IMR-90 (cell line): Measurements from ENCODE around the gene ALDOB.

Experiments
- CTCF ChIP-seq: conservative IDR thresholded peaks from 2 replicates; pipeline ENCODE4 v1.5.1; 2012; ENCODE audit warnings: mild to moderate bottlenecking, low read depth, low read length, improper control_type of control experiment
- RAD21 ChIP-seq: IDR thresholded peaks from 2 replicates; pipeline ENCODE4 v1.6.1; 2012; ENCODE audit warnings: low read length, improper control_type of control experiment
- RCOR1 ChIP-seq: IDR thresholded peaks from 2 replicates; pipeline ENCODE4 v1.6.1; 2012; ENCODE audit warnings: mild to moderate bottlenecking, low read length, improper control_type of control experiment; ENCODE audit not compliant: insufficient replicate concordance
- SMC3 ChIP-seq: fragments of 150-350 bp; IDR thresholded peaks from 2 replicates; pipeline ENCODE4 v1.6.1; 2016; ENCODE audit warnings: low read depth, mild to moderate bottlenecking, antibody characterized with exemption, low read length, moderate library complexity
- USF2 ChIP-seq: fragments of 150-350 bp; IDR thresholded peaks from 2 replicates; pipeline ENCODE4 v1.6.1; 2017; ENCODE audit warnings: mild to moderate bottlenecking, antibody characterized with exemption, low read length, low read depth

GRCh38 chr9:101417389-101417788 lies 18.2 kb downstream of the ALDOB start:
- no peak for TF ChIP-seq CTCF
- TF ChIP-seq RCOR1, result no peak
- TF ChIP-seq SMC3, result no peak
- TF ChIP-seq USF2, result no peak
- no peak for TF ChIP-seq RAD21
